Uterus (tissue), 4 donors: ENCODE data around the gene ZNF823. TPM values are rescaled to one million over a fixed set of nuclear protein-coding genes. Genes with fewer than 3 reads are reported as not detected.
"Not testable (repeated sequence)": the region's sequence is repeated elsewhere in the genome, so short reads cannot be mapped to it uniquely, and the experiment has no call there.

ENCODE experiments used
- DNase-seq, 2 donors: peaks; one replicate each; pipeline ENCODE4 v3.0.0-alpha.2; 2019 to 2020
- H3K27ac ChIP-seq, 2 donors: fragments of 200-600 bp; sonication (generic); 1 replicate in 1 of 2; 2 replicates in 1 of 2; pipeline ENCODE4 v1.5.1; 2016 to 2018
- H3K27me3 ChIP-seq, 2 donors: fragments of 200-600 bp; sonication (generic); one replicate each; pipeline ENCODE4 v1.5.1; 2018 to 2019; ENCODE audit warnings: control low read depth in 1 of 2
- H3K36me3 ChIP-seq, 2 donors: fragments of 200-600 bp; sonication (generic); one replicate each; pipeline ENCODE4 v1.5.1; 2019; ENCODE audit warnings: control low read depth in 1 of 2
- H3K4me1 ChIP-seq, 2 donors: fragments of 200-600 bp; sonication (generic); one replicate each; pipeline ENCODE4 v1.5.1; 2018 to 2019; ENCODE audit warnings: control low read depth in 1 of 2
- H3K4me3 ChIP-seq, 2 donors: fragments of 200-600 bp; sonication (generic); 1 replicate in 1 of 2; 2 replicates in 1 of 2; pipeline ENCODE4 v1.5.1; 2018 to 2019; ENCODE audit warnings: mild to moderate bottlenecking in 1 of 2
- H3K9me3 ChIP-seq, 2 donors: fragments of 200-600 bp; sonication (generic); one replicate each; pipeline ENCODE4 v1.5.1; 2019; ENCODE audit warnings: control low read depth in 1 of 2
- CTCF ChIP-seq, 4 experiments: fragments of 200-600 bp in 2 of 4; fragments of 450-650 bp in 2 of 4; sonication (generic) in 2 of 4; IDR thresholded peaks; one replicate each; pipeline ENCODE4 v1.5.1; 2016 to 2019; ENCODE audit warnings: antibody characterized with exemption in 4 of 4, mild to moderate bottlenecking in 2 of 4, moderate library complexity in 1 of 4
- POLR2A ChIP-seq, 2 donors: fragments of 450-650 bp; IDR thresholded peaks; one replicate each; pipeline ENCODE4 v1.6.1; 2016; ENCODE audit warnings: antibody characterized with exemption in 2 of 2, mild to moderate bottlenecking in 1 of 2, moderate library complexity in 1 of 2
- intact Hi-C: fragments of 100-400 bp; cut with DNase I; formaldehyde crosslinking; loops from one replicate; pipeline ENCODE4 v1.15.1; 2023; ENCODE audit warnings: low total_unique reads
- total RNA-seq, 4 donors: library from RNA; depleted of rRNA in 3 of 4; stranded (reverse); fragments of >200 nt in 3 of 4; gene quantifications; one replicate each; pipeline versions ENCODE4 v1.1.0 to v1.2.4, GENCODE V29; 2014 to 2023
- donor health status: DM: yes; HTN: yes; CAD: no.

ZNF823 gene
- total RNA-seq, 4 donors from 2014 or later = 3.2 to 24.1 (median 20.0) TPM

GRCh38 chr19:11781295-11782057 lies 42.7 kb upstream of the ZNF823 start:
- TF ChIP-seq CTCF (IDR thresholded peaks at IDR 0.05) (no peak), POLR2A (IDR thresholded peaks at IDR 0.05) (no peak)
- intact Hi-C loops = no loop called here
- Histone ChIP-seq H3K4me1 (no peaks in the 10 kb centered on the region), H3K27me3 (no peaks in the 10 kb centered on the region), H3K4me3 (no peak overlapping the region), H3K9me3 (peaks cover 6 to 79% of the 10 kb centered on the region in 2 donors), H3K36me3 (peaks cover 0 to 4% of the 10 kb centered on the region in 2 donors), H3K27ac (no peak overlapping the region)
- DNase-seq = no peak

GRCh38 chr19:11780431-11781020 lies 41.8 kb upstream of the ZNF823 start:
- H3K4me1 ChIP-seq = no peaks in the 10 kb centered on the region
- H3K9me3 ChIP-seq = peaks cover 6 to 79% of the 10 kb centered on the region in 2 donors
- no peak overlapping the region for H3K4me3 ChIP-seq
- TF ChIP-seq POLR2A (IDR thresholded peaks at IDR 0.05) (no peak), CTCF (IDR thresholded peaks at IDR 0.05) (no peak)
- intact Hi-C loops = no loop called here
- no peak for DNase-seq
- peaks cover 0 to 4% of the 10 kb centered on the region in 2 donors for H3K36me3 ChIP-seq
- H3K27ac ChIP-seq = no peak overlapping the region
- no peaks in the 10 kb centered on the region for H3K27me3 ChIP-seq

- H3K27me3 ChIP-seq, H3K36me3 ChIP-seq, intact Hi-C loops, H3K27ac ChIP-seq, DNase-seq, H3K4me3 ChIP-seq, H3K4me1 ChIP-seq: not testable (repeated sequence)
- H3K9me3 ChIP-seq = peaks cover 6 to 48% of the 10 kb centered on the region in 2 donors
Observed at GRCh38 chr19:11776669-11777068, 37.9 kb upstream of the ZNF823 start.

- peaks cover 0 to 14% of the 10 kb centered on the region in 2 donors for H3K9me3 ChIP-seq
- DNase-seq, H3K27ac ChIP-seq, H3K27me3 ChIP-seq, H3K4me3 ChIP-seq, H3K4me1 ChIP-seq, intact Hi-C loops, H3K36me3 ChIP-seq: not testable (repeated sequence)
Observed at GRCh38 chr19:11771520-11771919, 32.8 kb upstream of the ZNF823 start.

GRCh38 chr19:11769995-11770394 lies 31.2 kb upstream of the ZNF823 start:
- H3K4me1 ChIP-seq = no peaks in the 10 kb centered on the region
- no peak overlapping the region for H3K4me3 ChIP-seq
- no peak for DNase-seq
- no peak overlapping the region for H3K27ac ChIP-seq
- H3K27me3 ChIP-seq = no peaks in the 10 kb centered on the region
- intact Hi-C loops = no loop called here
- no peaks in the 10 kb centered on the region for H3K36me3 ChIP-seq
- TF ChIP-seq POLR2A (IDR thresholded peaks at IDR 0.05) = no peak
- no peak for TF ChIP-seq CTCF (IDR thresholded peaks at IDR 0.05)
- peaks cover 0 to 4% of the 10 kb centered on the region in 2 donors for H3K9me3 ChIP-seq

- Histone ChIP-seq H3K4me3 (peak overlapping the region; percentile 45 to 79), H3K27me3 (no peaks in the 10 kb centered on the region), H3K36me3 (no peaks in the 10 kb centered on the region), H3K9me3 (no peaks in the 10 kb centered on the region), H3K4me1 (no peaks in the 10 kb centered on the region), H3K27ac (peak overlapping the region; percentile 81 to 84)
- DNase-seq = peak; percentile 22 to 24
- no peak for TF ChIP-seq POLR2A (IDR thresholded peaks at IDR 0.05)
- TF ChIP-seq CTCF (IDR thresholded peaks at IDR 0.05) = no peak
- intact Hi-C loops = no loop called here
Observed at GRCh38 chr19:11767633-11768133, 28.9 kb upstream of the ZNF823 start.
